Right renal pelvis (tissue), 4 donors: ENCODE measurements around the gene KIAA1671. TPM values are rescaled to one million over a fixed set of nuclear protein-coding genes. Genes with fewer than 3 reads are reported as not detected.

Experiments used
- DNase-seq, 4 donors: peaks; one replicate each; pipeline ENCODE4 v3.0.0-alpha.2; 2013; ENCODE audit warnings: low read depth in 4 of 4, low spot score in 3 of 4, missing footprints in 1 of 4
- polyA plus RNA-seq, 4 donors: library from polyadenylated mRNA; unstranded; fragments of 120-200 nt; gene quantifications; one replicate each; pipeline ENCODE4 v1.2.1, GENCODE V29; 2013; ENCODE audit not compliant: insufficient read length in 4 of 4

The KIAA1671 gene
- polyA plus RNA-seq, 4 donors = 25.3 to 29.6 (median 27.6) TPM

- DNase-seq = no peak
These were observed 25.1 kb downstream of the KIAA1671 start for GRCh38 chr22:24977370-24978221.

- no peak for DNase-seq
These were observed 25.8 kb downstream of the KIAA1671 start for GRCh38 chr22:24978308-24978707.

DNA sequence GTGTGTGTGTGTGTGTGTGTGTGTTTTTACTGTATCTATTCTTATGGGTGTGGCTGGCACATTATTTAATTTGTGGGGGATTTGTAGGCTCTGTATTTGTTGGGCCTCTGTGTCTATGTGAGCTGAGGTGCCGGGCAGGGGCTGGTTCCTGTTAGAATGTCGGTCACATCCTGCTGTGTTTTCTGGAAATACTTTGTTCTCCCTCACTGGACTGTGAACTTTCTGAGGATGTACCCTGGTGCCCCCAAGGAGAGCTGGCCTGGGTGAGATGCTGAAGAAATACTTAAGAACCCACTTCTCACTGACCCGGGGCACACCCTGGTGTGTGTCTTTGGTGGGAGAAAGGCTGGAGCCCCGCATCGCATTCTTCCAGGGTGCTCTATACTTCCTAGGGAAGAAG is 28.6 kb downstream of the KIAA1671 start:
- no peak for DNase-seq

- DNase-seq = no peak
These were observed 29.1 kb downstream of the KIAA1671 start for GRCh38 chr22:24981656-24982055.

DNA sequence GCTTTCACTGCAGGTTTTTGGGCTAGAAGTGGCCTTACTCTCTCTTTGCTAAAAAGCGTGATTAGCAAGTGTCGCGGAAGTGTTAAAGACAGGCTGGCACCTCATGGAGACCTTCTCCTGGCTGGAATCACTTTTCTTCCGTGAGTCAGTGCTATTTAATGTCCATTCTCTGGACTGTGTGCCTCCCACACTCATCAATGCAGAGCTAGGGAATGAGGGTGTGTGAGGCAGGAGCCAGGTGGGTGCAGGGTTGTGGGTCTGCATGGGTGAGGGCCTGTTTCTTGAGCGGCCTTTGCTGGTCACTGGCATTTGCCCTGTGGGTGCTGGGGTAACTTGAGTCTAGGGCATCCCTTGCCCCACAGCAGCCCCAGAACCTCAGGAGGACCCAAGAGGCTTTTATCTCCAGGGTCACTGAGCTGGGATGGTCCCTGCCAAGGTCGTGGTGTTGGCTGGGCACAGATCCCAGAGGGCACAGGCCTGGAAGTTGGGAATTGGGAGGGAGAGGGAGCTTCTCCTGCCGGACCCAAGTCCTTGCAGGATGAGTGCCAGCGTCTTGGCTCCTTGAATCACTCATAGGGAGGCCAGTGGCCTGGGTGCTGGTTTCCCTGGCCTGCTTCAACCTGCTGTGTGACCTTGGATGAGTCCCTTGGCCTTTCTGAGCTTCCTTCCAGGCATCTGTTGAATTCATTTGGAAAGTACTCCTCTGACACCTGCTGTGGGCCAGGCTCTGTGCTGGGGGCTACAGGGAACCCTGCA is 30.0 kb downstream of the KIAA1671 start:
- DNase-seq = no peak

DNA sequence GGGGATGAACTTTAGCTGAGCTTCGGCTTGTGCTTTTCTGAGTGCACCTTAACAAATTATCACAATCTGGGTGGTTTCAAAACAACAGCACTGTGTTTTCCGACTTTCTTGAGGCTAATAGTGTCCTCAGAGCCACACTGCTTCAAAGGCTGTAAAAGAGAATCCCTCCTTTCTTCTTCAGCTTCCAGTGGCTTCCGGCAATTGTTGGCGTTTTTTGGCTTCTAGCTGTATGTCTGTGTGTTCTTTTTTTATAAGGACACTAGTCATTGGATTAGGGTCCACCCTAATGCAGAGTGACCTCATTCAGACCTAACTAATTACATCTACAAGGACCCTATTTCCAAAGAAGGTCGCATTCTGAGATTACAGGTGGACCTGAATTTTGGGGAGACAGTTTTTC is 30.6 kb downstream of the KIAA1671 start:
- DNase-seq = no peak

GRCh38 chr22:24984122-24984521 is 31.6 kb downstream of the KIAA1671 start:
- no peak for DNase-seq

GRCh38 chr22:24985826-24986214 is 33.3 kb downstream of the KIAA1671 start:
- DNase-seq = no peak

GRCh38 chr22:24986816-24987215 is 34.3 kb downstream of the KIAA1671 start:
- DNase-seq = no peak

GRCh38 chr22:24989135-24989534 is 36.6 kb downstream of the KIAA1671 start:
- no peak for DNase-seq

DNA sequence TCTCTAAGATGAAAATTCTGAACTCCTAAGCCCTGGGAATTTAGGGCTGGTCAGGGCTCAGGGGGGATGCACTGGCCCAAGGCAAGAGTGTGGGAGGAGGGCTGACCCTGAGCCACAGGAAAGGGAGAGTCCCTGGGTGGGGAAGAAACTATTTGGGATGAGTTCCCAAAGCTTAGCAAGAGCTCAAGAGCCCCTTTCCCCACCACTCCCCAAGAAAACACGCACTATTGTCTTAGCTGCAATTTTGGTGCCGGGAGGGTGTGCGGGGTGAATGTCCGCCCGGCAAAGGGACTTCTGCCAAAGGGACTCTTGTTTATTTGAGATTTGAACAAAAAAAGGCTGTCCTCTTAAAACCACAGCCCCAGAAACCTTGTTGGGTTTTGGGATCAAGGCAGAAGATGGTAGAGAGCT is 37.0 kb downstream of the KIAA1671 start:
- DNase-seq = no peak

DNA sequence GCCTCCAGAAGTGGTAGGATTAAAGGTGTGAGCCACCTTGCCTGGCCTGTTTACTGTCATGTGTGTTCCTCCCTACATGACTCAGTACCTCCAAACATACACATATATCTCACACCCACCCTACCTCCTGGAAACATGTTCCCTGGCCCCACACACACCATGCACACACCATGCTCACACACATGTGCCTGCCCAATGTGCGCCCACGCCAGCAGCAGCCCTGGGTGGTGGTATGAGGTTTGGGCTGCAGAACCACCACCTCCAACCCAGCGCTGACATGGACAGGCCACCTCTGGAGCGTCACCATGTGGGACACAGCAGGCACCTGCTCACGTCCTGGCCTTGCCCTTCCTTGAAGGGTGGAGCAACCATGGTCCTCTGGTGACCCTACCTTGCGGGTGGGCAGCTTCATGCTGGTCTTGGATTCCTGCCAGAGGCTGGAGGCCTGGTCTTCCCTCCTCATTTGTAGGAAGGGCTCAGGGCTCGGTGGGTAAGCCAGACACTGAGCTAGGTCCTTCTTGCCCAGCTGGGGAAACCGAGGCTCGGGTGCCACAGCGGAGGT is 37.9 kb downstream of the KIAA1671 start:
- DNase-seq = no peak

- no peak for DNase-seq
These were observed 40.4 kb downstream of the KIAA1671 start for GRCh38 chr22:24992946-24993345.

- no peak for DNase-seq
These were observed 41.7 kb downstream of the KIAA1671 start for GRCh38 chr22:24994070-24994763.

DNA sequence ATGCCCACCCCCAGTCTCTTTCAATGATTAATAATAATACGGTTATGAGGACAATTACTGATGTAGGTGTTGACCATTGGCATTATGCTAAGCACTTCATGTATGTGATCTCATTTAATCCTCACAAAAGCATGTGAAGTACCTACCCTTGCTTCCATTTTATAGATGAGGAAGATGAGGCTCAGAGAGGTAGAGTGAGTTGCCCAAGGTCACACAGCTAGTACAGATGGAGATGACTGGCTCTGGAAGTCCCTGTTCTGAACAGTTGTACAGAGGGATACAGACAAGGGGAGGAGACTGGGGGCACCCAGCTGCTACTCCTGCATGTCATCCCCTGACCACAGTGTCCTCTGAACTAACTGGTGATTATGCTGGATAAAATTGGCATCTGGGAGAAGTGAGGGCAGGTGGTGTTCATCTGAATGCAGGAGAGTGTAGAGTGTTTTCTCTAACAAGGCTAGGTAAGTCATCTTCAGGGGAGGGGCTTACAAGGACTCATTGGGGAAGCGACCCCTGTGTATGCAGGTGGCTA is 43.2 kb downstream of the KIAA1671 start:
- DNase-seq = no peak

DNA sequence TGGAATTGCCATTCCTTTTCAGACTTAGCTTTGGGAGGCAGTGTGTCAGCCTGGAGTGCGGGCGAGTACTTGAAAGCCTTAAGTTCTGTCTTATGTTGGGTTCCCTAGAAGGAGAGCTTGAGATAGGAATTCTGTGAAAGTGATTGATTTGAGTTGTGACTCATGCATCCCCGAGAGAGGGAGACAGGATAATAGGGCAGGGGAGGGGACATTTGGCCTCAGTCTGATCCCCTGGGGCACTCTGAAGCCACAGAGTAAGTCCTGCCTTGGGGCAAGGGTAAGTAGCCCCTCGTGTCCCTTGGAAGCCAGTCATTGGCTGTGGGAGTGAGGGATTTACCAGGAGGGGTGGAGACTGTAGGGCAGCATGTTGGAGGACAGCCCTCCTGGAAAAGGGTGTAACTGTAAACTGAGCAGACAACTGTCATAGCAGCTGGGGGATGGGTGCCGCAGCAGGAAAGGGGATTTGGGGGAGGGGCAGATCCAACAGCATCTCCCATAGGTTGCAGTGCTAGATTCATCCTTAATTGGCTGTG is 44.0 kb downstream of the KIAA1671 start:
- no peak for DNase-seq

DNA sequence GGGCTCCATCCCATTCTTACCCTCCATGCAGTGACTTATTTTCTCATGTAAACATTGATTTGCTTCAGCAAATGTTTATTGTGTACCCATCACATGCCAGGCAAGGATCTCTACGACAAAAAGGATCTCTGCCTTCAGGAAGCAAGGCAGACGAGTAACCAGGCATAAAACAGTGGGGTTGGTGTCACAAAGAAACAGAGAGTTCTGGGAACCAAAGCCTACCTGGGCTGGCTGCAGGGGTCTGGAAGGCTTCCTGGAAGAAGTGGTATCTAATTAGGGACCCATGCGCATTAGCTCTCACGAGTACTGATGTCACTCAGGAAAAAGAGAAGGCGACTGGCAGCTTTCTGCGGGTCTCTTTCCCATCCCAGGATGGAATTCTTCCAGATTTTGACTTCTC is 44.5 kb downstream of the KIAA1671 start:
- no peak for DNase-seq

GRCh38 chr22:25000686-25001085 is 48.2 kb downstream of the KIAA1671 start:
- no peak for DNase-seq

DNA sequence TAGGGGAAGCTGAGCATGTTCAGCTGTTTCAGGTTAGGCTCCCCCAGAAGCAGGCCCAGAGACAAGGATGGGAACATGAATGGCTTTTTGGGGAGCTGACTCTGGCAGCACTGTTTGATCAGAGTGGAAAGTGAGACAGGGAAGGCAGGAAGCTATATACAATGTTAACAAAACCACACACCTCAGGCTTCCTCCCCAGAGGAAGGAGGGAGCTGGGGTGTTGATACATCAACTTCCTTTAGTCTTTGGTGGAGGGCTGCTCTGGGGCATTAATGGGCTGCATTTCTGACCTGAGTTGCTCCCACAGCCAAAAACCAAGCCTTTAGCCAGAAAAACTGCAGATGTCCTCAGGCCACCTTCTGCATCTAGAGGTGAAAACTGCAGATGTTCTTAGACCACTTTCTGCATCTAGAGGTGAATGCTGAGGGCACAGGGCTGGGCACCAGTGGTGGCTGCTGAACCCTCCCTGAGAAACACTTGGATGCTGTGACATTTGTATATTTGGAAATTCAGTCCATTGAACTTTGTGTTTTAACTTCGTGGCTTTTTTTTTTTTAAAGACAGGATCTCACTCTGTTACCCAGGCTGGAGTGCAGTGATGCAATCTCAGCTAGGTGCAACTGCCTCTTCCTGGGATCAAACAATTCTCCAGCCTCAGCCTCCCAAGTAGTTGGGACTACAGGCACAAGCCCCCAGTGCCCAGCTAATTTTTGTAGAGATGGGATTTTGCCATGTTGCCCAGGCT is 49.9 kb downstream of the KIAA1671 start:
- no peak for DNase-seq

DNA sequence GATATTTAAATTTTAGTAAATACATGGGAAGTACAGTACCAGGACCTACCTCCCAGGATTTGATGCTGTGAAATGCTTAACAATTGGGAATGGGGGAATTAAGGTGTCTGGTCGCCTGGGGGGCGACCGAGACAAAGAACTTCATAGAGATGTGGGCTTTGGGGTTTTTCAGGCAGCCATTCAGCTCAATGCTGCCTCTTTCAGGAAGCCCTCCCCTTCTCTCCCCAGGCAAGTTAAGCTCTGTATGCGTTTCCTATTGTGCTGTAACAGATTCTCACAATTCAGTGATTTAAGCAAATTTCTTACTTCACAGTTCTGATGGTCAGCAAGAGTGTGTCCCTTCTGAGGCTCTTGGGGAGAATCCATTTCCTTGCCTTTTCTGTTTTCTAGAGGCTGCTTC is 53.8 kb downstream of the KIAA1671 start:
- no peak for DNase-seq
